HEK293T (cell line): Measurements from ENCODE around the gene KCNJ5.

ENCODE experiments used
- ARNT ChIP-seq: fragments of 450-650 bp; IDR thresholded peaks from 2 replicates; pipeline ENCODE4 v1.6.1; 2017; ENCODE audit warnings: mild to moderate bottlenecking
- BHLHE40 ChIP-seq: fragments of 450-650 bp; IDR thresholded peaks from 2 replicates; pipeline ENCODE4 v1.6.1; 2016; ENCODE audit warnings: mild to moderate bottlenecking, moderate library complexity, borderline replicate concordance
- CTBP1 ChIP-seq: fragments of 450-650 bp; IDR thresholded peaks from 2 replicates; pipeline ENCODE4 v1.6.1; 2016; ENCODE audit warnings: borderline replicate concordance
- ELF4 ChIP-seq: fragments of 450-650 bp; IDR thresholded peaks from 2 replicates; pipeline ENCODE4 v1.6.1; 2017; ENCODE audit warnings: antibody characterized with exemption
- FOXA1 ChIP-seq: fragments of 450-650 bp; IDR thresholded peaks from 2 replicates; pipeline ENCODE4 v1.6.1; 2016; ENCODE audit warnings: mild to moderate bottlenecking
- FOXK2 ChIP-seq: fragments of 450-650 bp; IDR thresholded peaks from 2 replicates; pipeline ENCODE4 v1.6.1; 2016; ENCODE audit warnings: mild to moderate bottlenecking
- FOXM1 ChIP-seq: fragments of 450-650 bp; IDR thresholded peaks from 2 replicates; pipeline ENCODE4 v1.6.1; 2017; ENCODE audit warnings: mild to moderate bottlenecking, borderline replicate concordance
- HDGF ChIP-seq: fragments of 450-650 bp; IDR thresholded peaks from 2 replicates; pipeline ENCODE4 v1.6.1; 2017; ENCODE audit warnings: antibody characterized with exemption, borderline replicate concordance
- NFRKB ChIP-seq: fragments of 450-650 bp; IDR thresholded peaks from 2 replicates; pipeline ENCODE4 v1.6.1; 2016; ENCODE audit warnings: mild to moderate bottlenecking, moderate library complexity
- SP1 ChIP-seq: fragments of 450-650 bp; IDR thresholded peaks from 2 replicates; pipeline ENCODE4 v1.6.1; 2017
- SUZ12 ChIP-seq: fragments of 450-650 bp; IDR thresholded peaks from 2 replicates; pipeline ENCODE4 v1.6.1; 2016; ENCODE audit warnings: mild to moderate bottlenecking
- ZNF384 ChIP-seq: fragments of 450-650 bp; IDR thresholded peaks from 2 replicates; pipeline ENCODE4 v1.6.1; 2016

DNA sequence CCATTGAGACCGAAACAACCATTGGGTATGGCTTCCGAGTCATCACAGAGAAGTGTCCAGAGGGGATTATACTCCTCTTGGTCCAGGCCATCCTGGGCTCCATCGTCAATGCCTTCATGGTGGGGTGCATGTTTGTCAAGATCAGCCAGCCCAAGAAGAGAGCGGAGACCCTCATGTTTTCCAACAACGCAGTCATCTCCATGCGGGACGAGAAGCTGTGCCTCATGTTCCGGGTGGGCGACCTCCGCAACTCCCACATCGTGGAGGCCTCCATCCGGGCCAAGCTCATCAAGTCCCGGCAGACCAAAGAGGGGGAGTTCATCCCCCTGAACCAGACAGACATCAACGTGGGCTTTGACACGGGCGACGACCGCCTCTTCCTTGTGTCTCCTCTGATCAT lies 20.5 kb downstream of the KCNJ5 start:
- TF ChIP-seq CTBP1 (no peak), ZNF384 (no peak), FOXK2 (no peak), BHLHE40 (no peak), SP1 (no peak), ARNT (no peak), FOXA1 (no peak), HDGF (no peak), NFRKB (no peak), FOXM1 (no peak), ELF4 (no peak), SUZ12 (no peak)
